Cardiac fibroblast (primary cell): ENCODE measurements around the gene SORT1.

ENCODE experiments used
- DNase-seq, 2 donors: peaks; one replicate each; pipeline versions ENCODE4 v3.0.0 to v3.0.0-alpha.2; 2010; ENCODE audit warnings: low read depth in 2 of 2
- H3K4me3 ChIP-seq, 2 donors: replicated peaks in 1 of 2; 1 replicate in 1 of 2; 2 replicates in 1 of 2; pipeline ENCODE4 v1.5.1; 2011; ENCODE audit warnings: low read depth in 2 of 2, low read length in 2 of 2, mild to moderate bottlenecking in 2 of 2, moderate library complexity in 1 of 2
- CTCF ChIP-seq: IDR thresholded peaks from one replicate; pipeline ENCODE4 v1.5.1; 2011; ENCODE audit warnings: low read depth, mild to moderate bottlenecking, low read length, inconsistent platforms

The SORT1 gene

GRCh38 chr1:109266965-109267364 lies 130.8 kb downstream of the SORT1 start:
- no peak overlapping the region for H3K4me3 ChIP-seq

GRCh38 chr1:109265741-109266330 lies 131.9 kb downstream of the SORT1 start:
- TF ChIP-seq CTCF: no peak
- H3K4me3 ChIP-seq: no peak overlapping the region
- no peak for DNase-seq

More at GRCh38 chr1:109266965-109267364, 130.8 kb downstream of the SORT1 start:
- no peak for TF ChIP-seq CTCF
- DNase-seq: peak; percentile 61 to 64

GRCh38 chr1:109265016-109265415 lies 132.7 kb downstream of the SORT1 start:
- no peak for DNase-seq
- H3K4me3 ChIP-seq: no peak overlapping the region
- TF ChIP-seq CTCF: no peak

GRCh38 chr1:109264379-109264755 lies 133.4 kb downstream of the SORT1 start:
- no peak for TF ChIP-seq CTCF
- no peak for DNase-seq
- no peak overlapping the region for H3K4me3 ChIP-seq

- no peak overlapping the region for H3K4me3 ChIP-seq
- TF ChIP-seq CTCF: peak; percentile 99
- DNase-seq: peak; percentile 87 to 89
These were observed 133.9 kb downstream of the SORT1 start for GRCh38 chr1:109263597-109264378.

GRCh38 chr1:109263234-109263596 lies 134.5 kb downstream of the SORT1 start:
- DNase-seq: no peak
- no peak overlapping the region for H3K4me3 ChIP-seq
- TF ChIP-seq CTCF: no peak
